Measurements from ENCODE around the gene TRIM43. TPM values are rescaled to one million over a fixed set of nuclear protein-coding genes. Genes with fewer than 3 reads are reported as not detected.
A peak's percentile ranks its signal among the peaks of the same experiment; 100 is the strongest.
"Not testable (repeated sequence)": the region's sequence is repeated elsewhere in the genome, so short reads cannot be mapped to it uniquely, and the experiment has no call there.

Gene TRIM43
- total and polyA plus RNA-seq, 12 donors: not detected

DNA sequence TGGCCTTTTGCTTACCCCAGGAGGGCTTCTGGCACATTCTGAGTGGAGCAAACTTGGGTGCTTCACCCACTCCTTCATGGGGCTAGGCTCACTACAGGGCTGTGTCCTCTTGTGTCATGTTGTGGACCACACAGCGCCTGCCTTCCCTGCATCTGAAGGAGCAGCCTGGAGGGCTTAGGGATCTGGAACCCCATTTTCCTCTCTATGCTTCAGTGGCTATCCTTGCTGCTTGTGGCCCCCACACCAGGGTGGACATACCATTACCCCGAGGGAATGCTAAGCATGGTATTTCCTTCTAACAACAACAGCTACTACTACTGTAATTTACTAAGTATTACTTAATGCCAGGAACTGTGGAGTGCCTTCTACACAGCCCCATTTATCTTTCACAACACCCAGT is 50.6 kb downstream of the TRIM43 start:
- H3K9me3 ChIP-seq (replicated peaks in 1 of 3); H3K4me3 ChIP-seq; intact Hi-C loops (cut with DNase I); H3K4me1 ChIP-seq (replicated peaks in 1 of 2); H3K36me3 ChIP-seq (replicated peaks in 1 of 2); H3K27me3 ChIP-seq; DNase-seq: not testable (repeated sequence)
- WGBS, 4 donors: 87 to 92% methylated on average over 2 of the region's 2 CpGs; no CpG with 5 or more reads in 2 of the 4 donors
- H3K27ac ChIP-seq: peak overlapping the region in 1 of 5 donors; percentile 72

DNA sequence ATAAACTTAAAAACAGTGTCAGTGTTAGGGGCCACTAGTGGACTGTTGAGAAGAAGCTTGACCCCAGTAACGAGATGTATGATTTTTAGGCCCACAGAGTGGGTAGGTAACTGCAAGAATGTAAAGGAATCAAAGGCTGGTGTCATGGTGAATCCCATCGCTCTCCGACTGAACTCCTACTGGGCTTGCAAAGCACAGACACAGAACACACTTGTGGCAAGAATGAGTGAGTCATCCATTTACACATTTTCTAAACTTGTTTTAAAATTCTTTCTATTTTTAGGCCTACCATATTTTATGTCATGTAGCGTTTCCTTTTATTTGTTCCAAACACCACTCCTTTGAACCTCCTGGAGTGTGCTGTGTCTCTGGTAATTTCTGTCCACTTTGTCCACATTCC is 51.1 kb downstream of the TRIM43 start:
- DNase-seq; H3K4me1 ChIP-seq (replicated peaks in 1 of 2); H3K4me3 ChIP-seq; intact Hi-C loops (cut with DNase I); H3K27ac ChIP-seq; H3K9me3 ChIP-seq (replicated peaks in 1 of 3); H3K36me3 ChIP-seq (replicated peaks in 1 of 2); H3K27me3 ChIP-seq: not testable (repeated sequence)
- WGBS, 4 donors: 40 to 90% (median 83%) methylated on average over 1 of the region's 4 CpGs; no CpG with 5 or more reads in 1 of the 4 donors

DNA sequence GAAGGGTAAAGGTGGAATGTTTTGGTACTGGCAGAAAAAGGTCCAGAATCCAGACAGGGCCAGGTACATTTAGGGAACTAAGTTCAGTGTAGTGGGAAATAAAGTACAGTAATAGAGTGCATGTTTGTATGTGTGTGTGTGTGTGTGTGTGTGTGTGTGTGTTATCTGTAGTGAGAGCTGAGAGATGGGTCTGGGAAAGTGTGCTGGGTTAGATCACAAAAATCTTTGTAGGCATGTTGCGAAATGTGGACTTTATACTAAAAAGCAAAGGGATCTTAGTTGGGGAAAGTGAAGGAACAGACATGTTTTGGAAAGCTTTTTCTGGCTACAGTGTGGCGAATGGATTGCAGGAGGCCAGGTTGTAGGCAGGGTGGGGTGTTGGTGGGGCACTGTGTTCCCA is 53.5 kb downstream of the TRIM43 start:
- no CpG with 5 or more reads among the region's 2 CpGs for WGBS, 4 donors
- not testable (repeated sequence) for H3K9me3 ChIP-seq (replicated peaks in 1 of 3)

DNA sequence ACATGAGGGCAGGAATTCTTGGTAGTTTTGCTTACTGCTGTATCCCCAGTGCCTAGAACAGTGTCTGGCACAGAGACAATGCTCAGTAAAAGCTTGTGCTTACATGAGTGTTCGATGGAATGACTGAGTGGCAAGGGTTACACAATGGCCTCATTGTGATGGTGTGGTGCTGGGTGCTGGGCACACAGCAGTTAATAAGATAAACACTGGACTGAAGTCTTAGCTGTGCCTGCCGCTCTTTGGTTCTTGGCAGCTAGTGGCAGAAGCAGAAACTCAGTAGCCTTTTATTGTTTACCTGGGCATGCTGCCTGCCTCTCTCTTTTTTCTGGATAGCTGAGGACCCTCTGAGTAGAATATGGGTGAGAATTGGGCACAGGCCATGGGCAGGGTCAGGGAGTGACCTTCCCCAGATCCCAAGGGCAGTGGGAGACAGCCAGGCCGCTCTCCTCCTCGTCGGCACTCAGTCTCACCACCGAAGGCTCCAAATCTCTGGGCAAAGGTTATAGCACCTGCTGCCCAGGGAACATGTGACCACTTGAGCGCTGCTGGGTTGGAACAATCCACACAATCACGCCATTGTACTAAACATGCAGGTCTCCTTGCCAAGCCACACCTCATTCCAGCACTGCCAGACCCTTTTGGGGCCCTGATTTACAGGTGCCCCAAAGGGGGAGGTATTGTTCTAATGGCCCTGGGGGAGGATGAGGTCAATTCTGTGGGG is 54.6 kb downstream of the TRIM43 start:
- H3K9me3 ChIP-seq (replicated peaks in 1 of 3); H3K36me3 ChIP-seq (replicated peaks in 1 of 2); H3K4me1 ChIP-seq (replicated peaks in 1 of 2); intact Hi-C loops (cut with DNase I); H3K27me3 ChIP-seq; DNase-seq; H3K27ac ChIP-seq; H3K4me3 ChIP-seq: not testable (repeated sequence)
- no CpG with 5 or more reads among the region's 8 CpGs for WGBS, 4 donors

More for the DNA sequence above, 53.5 kb downstream of the TRIM43 start:
- H3K36me3 ChIP-seq (replicated peaks in 1 of 2); H3K27ac ChIP-seq; intact Hi-C loops (cut with DNase I); H3K4me1 ChIP-seq (replicated peaks in 1 of 2); H3K4me3 ChIP-seq; DNase-seq; H3K27me3 ChIP-seq: not testable (repeated sequence)

DNA sequence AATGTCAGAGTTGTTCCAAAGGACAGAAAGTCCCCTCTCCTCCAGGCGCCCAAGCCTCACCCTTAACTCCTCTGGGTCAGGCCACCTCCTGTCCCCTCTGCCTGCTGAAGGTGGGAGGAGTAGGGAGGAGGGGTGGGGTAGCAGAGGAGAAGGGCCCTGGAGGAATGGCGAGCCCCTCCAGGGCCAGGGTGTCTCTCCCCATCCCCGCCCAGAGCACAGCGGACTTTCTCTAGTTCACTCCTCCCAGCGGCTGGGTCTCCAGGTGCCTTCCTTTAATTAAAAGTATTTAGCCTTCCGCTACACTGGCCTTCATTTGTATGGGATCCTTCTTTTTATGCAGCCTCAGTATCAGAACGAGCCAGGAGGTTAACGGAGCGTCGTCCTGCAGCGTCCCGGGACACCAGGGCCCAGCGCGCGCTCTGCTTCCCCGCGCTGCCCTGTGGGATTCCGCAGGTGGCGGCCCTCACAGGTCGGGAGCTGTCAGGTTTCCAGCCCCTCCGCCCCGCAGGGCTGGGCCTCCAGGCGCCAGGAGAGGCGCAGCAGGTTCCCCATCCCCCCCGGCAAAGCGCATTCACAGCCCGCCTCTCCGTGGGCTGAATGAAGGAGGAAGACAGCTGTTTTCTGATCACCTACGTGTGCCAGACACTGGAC is 57.2 kb downstream of the TRIM43 start:
- H3K4me1 ChIP-seq (replicated peaks in 1 of 2); H3K27me3 ChIP-seq; DNase-seq; H3K27ac ChIP-seq; H3K4me3 ChIP-seq; H3K9me3 ChIP-seq (replicated peaks in 1 of 3); intact Hi-C loops (cut with DNase I); H3K36me3 ChIP-seq (replicated peaks in 1 of 2): not testable (repeated sequence)
- WGBS, 4 donors: 43 to 78% (median 49%) methylated on average over 3 to 15 of the region's 29 CpGs

Small RNA genes lying within 50 kb of the gene (small RNA-seq; reads per million reads assigned to genes)
- gene AC009237.4: 0 reads per million in 2 donors
- gene AC009237.7: 0 reads per million in 2 donors

Other genes starting within 250 kb of the TRIM43 start
- gene FAHD2A, start 189.3 kb upstream of the TRIM43 start, total RNA-seq: 10 to 100 TPM; 12.9 to 63.1 (median 28.8) TPM
- gene FAHD2A, start 189.3 kb upstream of the TRIM43 start, polyA plus RNA-seq: 10 to 100 TPM; 22.6 to 28.6 (median 28.1) TPM
- gene TRIM43B, start 107.2 kb upstream of the TRIM43 start, total RNA-seq: not detected
- gene TRIM43B, start 107.2 kb upstream of the TRIM43 start, polyA plus RNA-seq: not detected

Data from adrenal gland (tissue), 12 donors.